ENCODE results near the gene ITM2C.

Gene ITM2C

GRCh38 chr2:230906471-230907230 lies 41.9 kb downstream of the ITM2C start:
- TF ChIP-seq CTCF (conservative IDR thresholded peaks at IDR 0.05; ENCODE audit: control insufficient read depth, insufficient read depth, low read depth, low read length), result no peak
- DNase-seq (ENCODE audit: low read depth), result no peak

GRCh38 chr2:230907361-230908091 lies 42.8 kb downstream of the ITM2C start:
- no peak overlapping the region for H3K4me3 ChIP-seq (ENCODE audit: control insufficient read depth, low read depth, low read length)
- no peak for TF ChIP-seq CTCF (conservative IDR thresholded peaks at IDR 0.05; ENCODE audit: control insufficient read depth, insufficient read depth, low read depth, low read length)
- DNase-seq (ENCODE audit: low read depth), result no peak

More at GRCh38 chr2:230906471-230907230, 41.9 kb downstream of the ITM2C start:
- no peak overlapping the region for H3K4me3 ChIP-seq (ENCODE audit: control insufficient read depth, low read depth, low read length)

GRCh38 chr2:230908092-230908594 lies 43.4 kb downstream of the ITM2C start:
- no peak for DNase-seq (ENCODE audit: low read depth)
- H3K4me3 ChIP-seq (ENCODE audit: control insufficient read depth, low read depth, low read length), result no peak overlapping the region
- TF ChIP-seq CTCF (conservative IDR thresholded peaks at IDR 0.05; ENCODE audit: control insufficient read depth, insufficient read depth, low read depth, low read length), result no peak

- no peak overlapping the region for H3K4me3 ChIP-seq (ENCODE audit: control insufficient read depth, low read depth, low read length)
- peak; percentile 92 for DNase-seq (ENCODE audit: low read depth)
- TF ChIP-seq CTCF (conservative IDR thresholded peaks at IDR 0.05; ENCODE audit: control insufficient read depth, insufficient read depth, low read depth, low read length), result no peak
Observed at GRCh38 chr2:230908595-230909191, 44.0 kb downstream of the ITM2C start.

- no peak for TF ChIP-seq CTCF (conservative IDR thresholded peaks at IDR 0.05; ENCODE audit: control insufficient read depth, insufficient read depth, low read depth, low read length)
- DNase-seq (ENCODE audit: low read depth), result no peak
- no peak overlapping the region for H3K4me3 ChIP-seq (ENCODE audit: control insufficient read depth, low read depth, low read length)
Observed at GRCh38 chr2:230909841-230910545, 45.3 kb downstream of the ITM2C start.

- TF ChIP-seq CTCF (conservative IDR thresholded peaks at IDR 0.05; ENCODE audit: control insufficient read depth, insufficient read depth, low read depth, low read length), result no peak
- no peak overlapping the region for H3K4me3 ChIP-seq (ENCODE audit: control insufficient read depth, low read depth, low read length)
- DNase-seq (ENCODE audit: low read depth), result no peak
Observed at GRCh38 chr2:230910546-230911177, 45.9 kb downstream of the ITM2C start.

Measured in fibroblast of mammary gland (primary cell).